NCI-H146 treated with DMSO at 0.1 percent for 48 hours (cell line): ENCODE data around the gene FIBIN.

Experiments
- DNase-seq: peaks from one replicate; lab custom pipeline; 2025; ENCODE audit not compliant: unreplicated experiment; lab: John Stamatoyannopoulos, UW

The FIBIN gene

GRCh38 chr11:26993965-26994457, at the start of gene FIBIN:
Gene FIBIN, plus strand, starts transcription at chr11:26994112. Its CDS starts 415 bp downstream, at chr11:26994527.
- DNase-seq, result no peak

GRCh38 chr11:26944866-26945664, 48.8 kb upstream of the FIBIN start:
- no peak for DNase-seq

- DNase-seq, result no peak
Observed at GRCh38 chr11:26946257-26946716, 47.6 kb upstream of the FIBIN start.

GRCh38 chr11:26947379-26947844, 46.5 kb upstream of the FIBIN start:
- DNase-seq, result no peak

- DNase-seq, result no peak
Observed at GRCh38 chr11:26947904-26948639, 45.8 kb upstream of the FIBIN start.

GRCh38 chr11:26948881-26949280, 45.0 kb upstream of the FIBIN start:
- DNase-seq, result no peak

GRCh38 chr11:26949846-26950245, 44.1 kb upstream of the FIBIN start:
- DNase-seq, result no peak

GRCh38 chr11:26950260-26950719, 43.6 kb upstream of the FIBIN start:
- no peak for DNase-seq

- DNase-seq, result no peak
Observed at GRCh38 chr11:26951809-26952515, 42.0 kb upstream of the FIBIN start.

- no peak for DNase-seq
Observed at GRCh38 chr11:26953770-26954392, 40.0 kb upstream of the FIBIN start.

GRCh38 chr11:26958005-26958701, 35.8 kb upstream of the FIBIN start:
- DNase-seq, result no peak

- no peak for DNase-seq
Observed at GRCh38 chr11:26958702-26959049, 35.2 kb upstream of the FIBIN start.

GRCh38 chr11:26960281-26960680, 33.6 kb upstream of the FIBIN start:
- no peak for DNase-seq

GRCh38 chr11:26963764-26964163, 30.1 kb upstream of the FIBIN start:
- DNase-seq, result no peak

GRCh38 chr11:26964339-26964738, 29.6 kb upstream of the FIBIN start:
- no peak for DNase-seq

- DNase-seq, result peak; percentile 31
Observed at GRCh38 chr11:26964847-26965485, 28.9 kb upstream of the FIBIN start.

GRCh38 chr11:26971961-26972360, 22.0 kb upstream of the FIBIN start:
- no peak for DNase-seq

- DNase-seq, result no peak
Observed at GRCh38 chr11:26974069-26974783, 19.7 kb upstream of the FIBIN start.

GRCh38 chr11:26974996-26975395, 18.9 kb upstream of the FIBIN start:
- no peak for DNase-seq
